IPS DF 6.9 (cell line): ENCODE measurements around the gene CCDC74A.

Experiments
- DNase-seq: peaks from one replicate; pipeline ENCODE4 v3.0.0-alpha.2; 2013; ENCODE audit warnings: low read depth, low spot score
- H3K27ac ChIP-seq: one replicate; pipeline ENCODE4 v1.5.1; 2013; ENCODE audit warnings: low read length, control low read depth
- H3K27me3 ChIP-seq: 2 replicates; pipeline ENCODE4 v1.6.1; 2013; ENCODE audit warnings: mild to moderate bottlenecking, low read length; ENCODE audit not compliant: control insufficient read depth, insufficient read depth
- H3K36me3 ChIP-seq: 2 replicates; pipeline ENCODE4 v1.6.1; 2013; ENCODE audit warnings: low read length; ENCODE audit not compliant: control insufficient read depth, insufficient read depth
- H3K4me1 ChIP-seq: 2 replicates; pipeline ENCODE4 v1.6.1; 2013; ENCODE audit warnings: low read length; ENCODE audit not compliant: control insufficient read depth, insufficient read depth
- H3K4me3 ChIP-seq: 2 replicates; pipeline ENCODE4 v1.5.1; 2013; ENCODE audit warnings: mild to moderate bottlenecking, low read length
- H3K9me3 ChIP-seq: 2 replicates; pipeline ENCODE4 v1.6.1; 2013; ENCODE audit warnings: low read length, inconsistent platforms; ENCODE audit not compliant: control insufficient read depth, insufficient read depth
- WGBS: extraction: QIAGEN DNeasy Blood & Tissue Kit; methylation state at CpG from one replicate; pipeline ENCODE4 v1.1.7; 2013; ENCODE audit warnings: mixed read lengths, missing lambda C conversion rate; ENCODE audit not compliant: insufficient read length, insufficient coverage; 5-methylcytosine and 5-hydroxymethylcytosine counted together

Gene CCDC74A

GRCh38 chr2:131572175-131572574, 44.5 kb downstream of the CCDC74A start:
- no CpG with 5 or more reads among the region's 1 CpG for WGBS
- no peak overlapping the region for H3K4me3 ChIP-seq
- no peak overlapping the region for H3K27ac ChIP-seq
- no peaks in the 10 kb centered on the region for H3K4me1 ChIP-seq
- no peaks in the 10 kb centered on the region for H3K36me3 ChIP-seq
- no peak for DNase-seq
- no peaks in the 10 kb centered on the region for H3K27me3 ChIP-seq
- no peaks in the 10 kb centered on the region for H3K9me3 ChIP-seq

- Histone ChIP-seq H3K36me3 (no peaks in the 10 kb centered on the region), H3K4me1 (peaks cover 3% of the 10 kb centered on the region; the same call in 1 of the 2 replicates), H3K4me3 (no peak overlapping the region), H3K9me3 (no peaks in the 10 kb centered on the region), H3K27ac (no peak overlapping the region), H3K27me3 (no peaks in the 10 kb centered on the region)
- no CpG with 5 or more reads among the region's 4 CpGs for WGBS
- no peak for DNase-seq
These were observed 50.1 kb downstream of the CCDC74A start for GRCh38 chr2:131577812-131578211.

- no peak overlapping the region for H3K4me3 ChIP-seq
- DNase-seq, result no peak
- no CpG with 5 or more reads among the region's 7 CpGs for WGBS
- no peak overlapping the region for H3K27ac ChIP-seq
- H3K36me3 ChIP-seq, result no peaks in the 10 kb centered on the region
- H3K27me3 ChIP-seq, result no peaks in the 10 kb centered on the region
- H3K4me1 ChIP-seq, result peaks cover 3% of the 10 kb centered on the region; the same call in 1 of the 2 replicates
- H3K9me3 ChIP-seq, result no peaks in the 10 kb centered on the region
These were observed 52.5 kb downstream of the CCDC74A start for GRCh38 chr2:131580187-131580586.
